HG02798 (cell line): ENCODE measurements around the gene CHST1.

Experiments
- ATAC-seq: cut with Tn5 transposase; IDR thresholded peaks from one replicate; pipeline ENCODE4 v1.9.1; 2021; ENCODE audit warnings: mild to moderate bottlenecking; ENCODE audit not compliant: unreplicated experiment, poor library complexity

CHST1 gene

GRCh38 chr11:45662096-45662664, 3.2 kb downstream of the CHST1 start:
- no peak for ATAC-seq

DNA sequence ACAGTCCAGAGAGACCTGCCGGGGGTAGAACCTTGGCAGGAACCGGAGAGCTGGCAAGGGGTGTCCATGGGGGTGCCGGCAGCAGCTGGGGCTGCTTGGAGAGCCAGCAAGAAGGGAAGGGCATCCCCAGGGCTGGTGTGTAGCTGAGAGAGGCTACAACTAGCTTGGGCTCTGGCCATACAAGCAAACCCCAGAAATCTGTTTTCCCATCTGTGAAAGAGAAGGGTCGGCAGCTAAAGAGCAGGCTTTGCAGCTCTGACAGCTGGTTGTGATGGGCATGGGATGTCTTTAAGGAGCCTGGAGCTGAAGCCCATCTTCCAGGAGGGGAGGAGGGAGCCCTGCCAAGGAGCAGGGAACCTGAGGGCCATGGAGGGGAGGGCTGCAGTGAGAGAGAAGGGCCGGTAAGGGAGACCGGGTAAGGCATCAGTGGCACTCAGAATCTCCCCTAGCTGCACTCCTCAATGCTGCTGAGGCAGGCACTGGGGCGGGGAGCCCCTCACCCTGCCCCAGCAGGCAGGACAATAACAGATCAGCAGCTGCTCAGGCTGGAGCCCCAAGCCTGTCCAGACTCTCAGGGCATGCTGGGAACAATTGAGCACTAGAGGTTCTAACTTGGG, 3.9 kb downstream of the CHST1 start:
- no peak for ATAC-seq

GRCh38 chr11:45660729-45661438, 4.5 kb downstream of the CHST1 start:
- ATAC-seq, result no peak

DNA sequence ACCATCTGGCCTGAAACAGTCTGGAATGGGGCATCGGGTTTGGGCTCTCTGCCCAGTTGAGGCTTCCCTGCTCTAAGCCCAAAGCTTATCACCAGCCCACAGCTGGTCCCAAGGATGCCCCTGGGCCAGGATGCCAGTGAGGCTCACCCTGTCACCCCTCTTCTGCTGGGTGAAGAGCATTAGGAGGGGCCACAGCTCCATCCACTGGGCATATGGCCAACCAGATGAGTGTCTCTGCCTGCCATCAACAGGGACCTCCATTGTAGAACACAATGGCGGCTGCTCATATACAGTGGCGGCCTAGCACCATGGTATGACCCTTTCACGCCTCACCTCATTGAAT, 5.6 kb downstream of the CHST1 start:
- no peak for ATAC-seq

DNA sequence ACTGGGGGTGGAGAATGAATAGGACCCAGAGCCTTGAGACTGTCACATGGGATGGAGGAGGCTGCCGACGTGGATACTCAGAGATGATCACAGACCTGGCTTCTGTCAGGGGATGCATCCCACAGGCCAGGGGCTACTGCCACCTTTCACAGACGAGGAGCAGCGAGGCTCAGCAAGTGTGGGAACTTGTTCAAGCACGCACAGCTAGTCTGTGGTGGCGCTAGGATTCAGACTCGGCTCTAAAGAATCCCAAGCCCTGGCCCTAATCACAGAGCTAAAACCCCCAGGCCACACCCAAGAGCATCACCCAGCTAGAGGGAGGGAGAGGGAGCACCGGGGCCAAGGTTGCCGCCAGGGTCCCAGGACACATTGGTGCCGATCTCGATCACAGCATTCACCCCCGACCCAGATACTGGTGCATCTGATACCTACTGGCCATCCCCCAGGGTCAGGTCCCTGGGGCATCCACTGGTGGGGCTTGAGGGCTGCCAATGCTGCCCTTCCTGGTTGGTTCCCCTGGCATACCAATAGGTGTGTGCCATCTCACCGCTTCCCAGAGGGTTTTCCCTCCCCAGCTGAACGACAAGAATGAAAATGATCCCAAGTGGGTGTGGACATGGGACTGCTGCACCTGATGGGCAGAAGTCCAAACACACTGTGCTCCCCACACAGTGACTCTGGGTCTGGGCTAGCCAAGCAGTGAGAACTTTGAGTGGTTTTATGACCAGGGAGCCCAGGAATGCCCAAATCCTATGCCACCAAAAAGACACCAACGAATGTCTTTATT, 6.2 kb downstream of the CHST1 start:
- no peak for ATAC-seq

DNA sequence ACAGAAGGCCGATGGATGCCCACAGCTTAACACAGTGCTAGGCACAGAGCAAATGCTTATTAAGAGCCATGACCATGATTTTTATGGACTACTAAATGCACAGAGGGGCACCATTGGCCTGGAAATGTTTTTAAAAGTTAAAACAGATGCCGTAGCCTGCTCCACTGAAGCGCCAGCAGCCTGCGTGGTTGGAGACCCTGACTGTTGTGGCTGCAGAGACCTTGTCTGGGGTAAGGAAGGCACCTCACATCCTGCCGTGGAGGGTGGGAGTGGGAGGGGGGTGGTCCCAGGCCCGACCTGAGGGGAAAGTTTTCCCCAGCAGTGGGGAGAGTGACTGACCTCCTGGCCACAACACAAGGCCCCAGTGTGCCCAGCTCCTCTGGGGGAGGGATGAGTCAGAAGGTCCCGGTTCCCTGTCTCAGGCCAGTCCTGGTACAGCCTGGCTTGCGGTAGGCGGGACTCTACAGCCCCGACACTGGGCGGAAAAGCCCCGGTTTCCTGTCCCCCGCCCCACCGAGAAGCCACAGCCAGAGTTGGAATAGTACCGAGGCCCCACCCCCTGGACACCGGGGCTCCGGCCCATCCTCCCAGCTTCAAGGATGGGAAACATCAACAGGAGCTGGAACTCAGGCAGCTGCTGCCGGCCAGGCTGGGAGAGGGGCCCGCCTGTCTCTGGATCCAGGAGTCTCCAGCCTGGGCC, 7.0 kb downstream of the CHST1 start:
- ATAC-seq, result no peak

DNA sequence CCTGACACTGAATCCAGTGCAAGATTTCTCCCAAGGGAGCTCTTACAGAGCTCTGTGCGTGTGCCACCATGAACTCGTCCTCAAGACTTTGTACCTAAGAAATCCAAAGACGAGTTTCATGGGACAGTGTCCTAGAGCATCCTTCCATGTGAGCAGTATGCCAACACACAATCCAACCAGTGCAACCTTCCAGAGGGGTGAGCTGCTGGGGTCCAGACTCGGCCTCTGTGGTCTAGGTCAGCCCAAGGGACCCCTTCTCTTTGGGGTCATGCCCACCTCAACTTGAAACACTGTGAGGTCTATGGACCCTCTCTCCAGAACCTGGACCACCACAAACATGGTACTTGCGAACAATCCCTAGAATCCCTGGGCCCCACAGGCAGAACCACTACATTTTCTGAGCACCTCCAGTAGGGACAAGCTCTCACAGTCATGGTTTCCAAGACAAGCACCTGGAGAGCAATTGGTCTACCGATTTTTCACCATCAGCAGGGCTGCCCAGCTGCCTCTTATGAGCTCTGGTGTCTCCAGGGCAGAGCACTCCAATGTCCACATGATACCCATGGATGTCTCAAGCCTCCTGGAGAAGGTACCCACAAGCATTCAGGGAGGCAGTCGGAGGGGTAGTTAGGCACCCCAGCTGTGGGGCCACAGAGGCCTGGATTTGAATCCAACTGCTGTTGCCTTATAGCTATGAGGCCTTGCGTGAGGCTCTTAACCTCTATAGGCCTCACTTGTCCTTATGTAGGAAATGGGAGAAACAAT, 7.7 kb downstream of the CHST1 start:
- no peak for ATAC-seq

- ATAC-seq, result no peak
Measured at GRCh38 chr11:45655831-45656230, 9.6 kb downstream of the CHST1 start.

- ATAC-seq, result peak; percentile 59
Measured at GRCh38 chr11:45655347-45655756, 10.1 kb downstream of the CHST1 start.

DNA sequence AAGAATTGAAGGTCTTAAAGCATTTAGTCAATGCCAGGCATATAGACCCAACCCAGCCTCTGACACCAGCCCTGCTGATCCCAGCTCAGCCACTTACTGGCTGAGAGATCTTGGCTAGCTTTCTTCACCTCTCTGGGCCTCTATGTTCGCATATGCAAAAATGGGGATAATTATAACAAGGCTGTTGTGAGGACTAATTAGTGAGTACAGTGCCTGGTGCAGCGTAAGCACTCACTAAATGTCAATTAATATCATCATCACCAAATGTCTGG, 10.5 kb downstream of the CHST1 start:
- peak; percentile 23 for ATAC-seq

DNA sequence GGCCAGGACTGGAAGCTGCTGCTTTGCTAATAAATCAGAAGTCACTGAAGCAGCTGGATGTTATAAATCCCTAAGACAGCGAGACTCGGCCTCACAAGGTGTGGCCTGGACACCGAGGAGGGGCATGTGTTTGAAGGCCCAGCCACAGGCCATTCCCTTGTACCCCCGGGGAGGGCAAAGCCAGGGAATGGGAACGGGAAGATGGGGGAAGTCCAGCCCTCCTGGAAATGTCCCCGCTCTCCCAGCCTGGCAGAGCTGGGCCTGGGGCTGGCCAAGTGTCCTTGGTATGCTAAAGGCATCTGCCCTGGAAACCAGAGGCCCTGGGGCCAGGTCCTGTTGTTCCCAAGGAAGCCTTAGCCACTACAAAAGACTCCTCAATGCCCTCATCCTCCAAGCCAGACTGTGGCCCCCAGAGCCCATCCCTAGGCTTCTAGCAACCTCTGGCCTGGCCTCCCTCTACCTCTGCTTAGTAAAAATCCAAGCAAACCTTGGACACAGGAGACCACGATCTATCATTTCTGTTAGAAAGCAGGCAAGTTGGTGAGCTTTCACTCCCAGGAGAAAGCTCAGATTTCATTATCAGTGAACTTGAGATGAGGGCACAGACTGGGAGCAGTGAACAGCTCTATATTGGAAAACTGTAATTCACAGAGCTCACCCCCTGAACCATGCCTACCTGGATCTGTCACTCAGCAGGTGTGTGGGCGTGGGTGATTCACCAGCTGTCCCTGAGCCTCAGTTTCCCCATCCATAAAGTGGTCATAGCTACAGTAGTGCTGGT, 11.0 kb downstream of the CHST1 start:
- no peak for ATAC-seq

DNA sequence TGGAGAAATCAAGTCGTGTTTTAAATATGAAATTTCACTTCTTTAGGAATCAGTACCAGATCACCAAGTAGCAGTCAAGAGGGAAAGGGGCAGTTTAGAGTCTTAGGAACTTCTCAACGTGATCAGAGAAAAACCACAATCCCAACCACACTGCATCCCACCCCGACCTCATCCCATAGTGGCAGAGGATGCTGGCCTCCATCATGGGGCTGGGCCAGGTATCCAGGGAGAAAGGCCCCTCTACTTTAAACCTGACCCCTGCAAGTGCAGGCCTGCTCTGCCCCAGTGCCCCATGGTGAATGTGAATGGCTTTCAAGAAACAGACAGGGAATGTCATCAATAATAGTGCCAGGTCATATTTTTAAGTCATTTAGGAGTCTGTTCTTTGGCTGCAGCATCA, 12.1 kb downstream of the CHST1 start:
- ATAC-seq, result no peak

DNA sequence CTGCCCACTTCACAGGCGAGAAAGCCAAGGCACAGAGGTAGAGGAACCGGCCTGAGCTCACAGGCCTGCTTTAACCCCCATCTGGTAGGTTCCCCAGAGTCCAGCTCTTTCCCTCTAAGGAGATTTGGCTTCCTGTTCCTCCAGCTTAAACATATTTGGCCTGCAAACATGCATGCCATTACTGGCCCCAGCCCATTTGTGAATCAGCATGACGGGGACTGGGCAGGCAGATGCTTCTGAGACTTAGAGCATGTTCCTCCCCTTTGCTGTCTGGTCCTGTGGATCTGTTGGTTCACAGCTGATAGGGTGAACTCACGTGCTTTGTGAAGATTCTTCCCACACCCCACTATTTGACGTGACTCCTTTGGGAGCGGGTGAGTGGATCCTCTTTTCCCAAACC, 12.6 kb downstream of the CHST1 start:
- no peak for ATAC-seq

- ATAC-seq, result no peak
Measured at GRCh38 chr11:45651841-45652749, 13.3 kb downstream of the CHST1 start.

GRCh38 chr11:45651156-45651555, 14.3 kb downstream of the CHST1 start:
- no peak for ATAC-seq

GRCh38 chr11:45650166-45651095, 15.0 kb downstream of the CHST1 start:
- no peak for ATAC-seq

GRCh38 chr11:45649544-45650165, 15.8 kb downstream of the CHST1 start:
- no peak for ATAC-seq
